ENCODE data around the gene CDC23.
"Not testable (repeated sequence)": the region's sequence is repeated elsewhere in the genome, so short reads cannot be mapped to it uniquely, and the experiment has no call there.

Gene CDC23

GRCh38 chr5:138210985-138211384 is 2.1 kb downstream of the CDC23 start:
- no peak for FAIRE-seq

DNA sequence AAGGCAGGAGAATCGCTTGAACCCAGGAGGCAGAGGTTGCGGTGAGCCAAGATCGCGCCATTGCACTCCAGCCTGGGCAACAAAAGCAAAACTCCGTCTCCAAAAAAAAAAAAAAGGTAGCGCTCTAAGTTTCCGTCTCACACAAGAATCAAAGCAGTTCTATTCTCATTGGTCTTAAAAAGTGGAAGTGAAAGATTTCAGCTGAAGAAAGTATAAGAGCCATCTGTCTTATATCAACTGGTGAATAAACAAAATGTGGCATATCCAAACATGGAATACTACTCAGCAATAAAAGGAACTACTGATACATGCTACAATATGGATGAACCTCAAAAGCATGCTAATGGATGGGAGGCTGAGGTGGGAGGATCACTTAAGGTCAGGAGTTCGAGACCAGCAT is 19.3 kb downstream of the CDC23 start:
- FAIRE-seq = not testable (repeated sequence)

- FAIRE-seq = no peak
Observed at GRCh38 chr5:138192826-138193225, 20.3 kb downstream of the CDC23 start.

DNA sequence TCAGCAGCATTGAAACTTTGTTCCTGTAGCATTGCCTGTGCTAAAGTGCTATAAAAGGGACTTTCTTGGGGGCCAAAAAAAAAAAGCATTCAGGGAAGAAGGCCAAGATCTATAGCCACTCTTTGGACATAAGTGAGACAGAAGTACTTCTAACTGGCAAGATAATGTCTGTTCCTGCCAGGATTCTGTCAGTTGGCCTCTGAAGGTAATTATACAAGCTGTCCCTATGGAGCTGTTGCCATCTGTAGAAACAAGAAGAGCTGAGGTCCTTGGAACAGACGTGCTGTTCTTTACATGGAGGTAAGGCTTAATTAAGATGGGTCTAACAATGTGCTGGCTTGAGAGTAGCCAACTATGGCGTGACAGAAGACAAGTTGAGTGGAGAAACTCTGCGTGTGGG is 24.5 kb downstream of the CDC23 start:
- FAIRE-seq = no peak

GRCh38 chr5:138186002-138186447 is 27.1 kb downstream of the CDC23 start:
- no peak for FAIRE-seq

GRCh38 chr5:138182808-138183207 is 30.3 kb downstream of the CDC23 start:
- FAIRE-seq = no peak

DNA sequence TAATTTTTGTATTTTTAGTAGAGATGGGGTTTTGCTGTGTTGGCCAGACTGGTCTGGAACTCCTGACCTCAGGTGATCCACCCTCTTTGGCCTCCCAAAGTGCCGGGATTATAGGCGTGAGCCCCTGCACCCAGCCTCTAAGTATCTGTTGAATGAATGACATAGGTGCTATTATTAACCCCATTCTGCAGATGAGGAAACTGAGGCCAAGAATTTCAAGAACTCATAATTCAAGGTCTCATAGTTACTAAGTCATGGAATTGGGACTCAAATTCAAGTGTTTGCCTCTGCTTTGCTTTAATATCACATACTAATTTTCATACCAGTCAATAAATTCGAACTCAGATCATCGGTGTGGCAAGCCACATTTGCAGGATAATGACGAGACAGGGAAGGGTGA is 32.3 kb downstream of the CDC23 start:
- FAIRE-seq = no peak

GRCh38 chr5:138180183-138180782 is 32.8 kb downstream of the CDC23 start:
- FAIRE-seq = peak; percentile 83

DNA sequence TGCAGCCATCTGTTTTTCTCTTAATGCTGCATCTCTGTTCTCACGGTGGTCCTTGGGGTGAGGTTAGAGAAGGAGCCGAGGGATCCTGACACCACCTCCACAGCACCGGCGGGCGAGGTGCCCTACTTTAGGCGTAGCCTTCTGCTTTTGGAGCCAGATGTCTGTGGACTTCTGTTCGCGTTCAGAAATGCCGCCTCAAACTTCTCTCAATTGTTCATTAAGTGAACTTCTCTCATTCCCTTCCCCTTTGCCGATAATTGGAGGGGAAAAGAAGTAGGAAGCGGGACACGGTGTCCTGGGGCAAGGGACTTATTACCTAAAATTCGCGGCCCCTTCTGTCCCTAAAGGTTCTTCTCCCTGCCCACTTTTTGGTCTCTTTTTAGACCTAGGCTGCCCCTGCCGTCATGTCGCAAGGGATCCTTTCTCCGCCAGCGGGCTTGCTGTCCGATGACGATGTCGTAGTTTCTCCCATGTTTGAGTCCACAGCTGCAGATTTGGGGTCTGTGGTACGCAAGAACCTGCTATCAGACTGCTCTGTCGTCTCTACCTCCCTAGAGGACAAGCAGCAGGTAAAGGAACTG is 33.8 kb downstream of the CDC23 start:
- no peak for FAIRE-seq

- peak; percentile 96 for FAIRE-seq
Observed at GRCh38 chr5:138178516-138179276, 34.4 kb downstream of the CDC23 start, which contains the start of the genes BRD8 and KIF20A. TSS of gene BRD8 (minus strand) at chr5:138178630. CDS start at chr5:138178614, 16 bp downstream. TSS of gene KIF20A (plus strand) at chr5:138179112. CDS start at chr5:138179681, 569 bp downstream.

DNA sequence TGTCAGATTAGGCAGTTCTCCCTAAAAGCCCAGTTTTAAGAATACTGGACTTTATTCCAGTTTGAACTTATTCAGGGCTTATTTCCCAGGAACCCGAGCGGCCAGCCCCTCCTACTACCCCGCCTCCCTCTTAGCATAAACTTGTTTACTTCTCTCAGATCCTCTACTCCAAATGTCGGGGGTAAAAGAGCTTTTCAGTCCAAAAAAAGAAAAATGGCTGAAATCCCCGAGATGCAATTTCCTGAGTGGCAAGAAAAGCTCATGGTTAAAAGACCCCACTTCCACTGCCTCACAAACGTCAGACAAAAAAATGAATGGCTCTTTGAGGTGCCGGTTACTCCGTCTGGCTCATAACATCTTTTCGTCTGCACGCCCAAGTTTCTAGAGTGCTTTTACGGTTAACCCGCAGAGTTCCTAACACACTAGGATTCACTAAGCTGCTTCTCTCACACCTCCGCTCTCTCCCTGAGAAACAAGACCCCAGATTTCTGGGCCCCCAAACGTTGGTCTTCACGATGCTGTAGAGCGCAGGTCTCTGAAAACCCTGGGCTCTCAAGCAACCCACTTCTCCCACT is 35.1 kb downstream of the CDC23 start:
- FAIRE-seq = no peak

DNA sequence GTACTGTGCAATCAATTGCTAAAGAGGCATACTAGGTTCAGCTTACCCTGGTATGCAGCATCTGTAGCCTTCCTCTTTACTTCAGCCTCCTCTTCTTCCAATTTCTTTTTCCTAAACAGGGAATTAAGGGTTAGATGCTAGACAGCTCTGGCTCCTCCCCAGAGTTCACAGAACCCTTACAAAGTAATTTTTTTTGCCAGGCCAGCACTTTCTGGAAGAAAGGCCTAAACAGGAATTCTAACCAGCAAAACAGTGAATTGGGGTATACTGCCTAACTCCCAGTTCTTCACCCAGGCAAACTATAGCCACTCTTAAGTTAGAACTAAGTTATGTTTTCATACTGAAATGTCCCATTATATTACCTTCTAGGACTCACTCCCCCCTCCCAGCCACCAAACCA is 42.8 kb downstream of the CDC23 start:
- FAIRE-seq = no peak

GRCh38 chr5:138169124-138169523 is 44.0 kb downstream of the CDC23 start:
- no peak for FAIRE-seq

DNA sequence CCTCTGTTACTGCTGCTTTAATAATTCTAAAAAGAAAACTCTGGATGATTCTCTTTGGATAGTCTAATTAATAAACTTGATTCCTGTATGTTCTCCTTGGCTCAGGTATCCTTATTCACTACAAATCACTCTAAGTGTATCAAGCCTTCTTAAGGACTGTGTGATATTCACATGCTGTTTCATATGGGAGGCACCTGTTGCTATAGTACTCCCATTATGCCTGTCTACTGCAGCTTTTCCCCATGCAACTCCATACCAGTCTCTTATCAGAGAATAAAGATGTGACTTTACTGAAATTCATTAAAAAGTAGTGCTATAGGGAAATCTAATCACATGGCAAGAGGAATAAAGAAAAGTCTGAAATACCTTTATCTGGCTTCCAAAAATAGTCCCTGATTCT is 49.4 kb downstream of the CDC23 start:
- no peak for FAIRE-seq

- FAIRE-seq = no peak
Observed at GRCh38 chr5:138160706-138161105, 52.4 kb downstream of the CDC23 start.

DNA sequence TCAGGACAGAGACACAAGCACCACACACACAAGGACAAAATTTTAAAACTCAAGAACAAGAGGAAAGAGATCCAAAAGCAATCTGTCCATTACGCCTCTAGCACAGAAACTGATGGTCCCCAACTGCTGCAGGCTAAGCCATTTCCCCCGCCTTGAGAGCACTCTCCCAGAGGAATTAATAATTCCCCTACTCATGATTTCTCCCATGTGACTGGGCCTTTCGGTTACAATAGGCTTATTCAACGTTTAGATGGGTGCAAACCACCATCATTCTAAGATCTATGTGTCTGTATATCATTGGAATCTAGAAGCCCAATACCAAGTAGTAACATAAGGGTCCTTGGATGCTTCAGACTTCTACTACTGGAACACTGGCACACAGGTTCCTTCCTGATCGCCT is 53.5 kb downstream of the CDC23 start:
- no peak for FAIRE-seq

DNA sequence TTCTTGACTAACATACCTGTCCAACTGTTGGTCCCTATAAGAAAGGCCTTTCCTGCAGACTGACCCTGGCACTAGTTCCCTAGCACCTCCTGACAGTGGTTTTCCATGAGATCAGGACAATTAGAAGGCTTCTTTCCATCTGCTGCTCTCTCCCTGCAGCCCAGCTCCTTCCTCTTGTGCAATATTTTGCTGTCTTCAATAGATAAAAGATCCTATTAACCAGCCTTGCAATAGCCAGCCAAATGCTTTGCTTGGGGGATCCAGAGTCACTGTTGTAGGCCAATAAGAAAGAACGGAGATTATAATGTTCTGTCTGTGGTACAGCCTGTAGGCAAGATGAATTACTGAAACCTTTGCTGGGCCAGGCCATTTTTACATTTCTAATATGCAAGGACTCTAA is 55.5 kb downstream of the CDC23 start:
- FAIRE-seq = no peak

GRCh38 chr5:138155977-138156376 is 57.1 kb downstream of the CDC23 start:
- FAIRE-seq = not testable (repeated sequence)

- FAIRE-seq = no peak
Observed at GRCh38 chr5:138149530-138149929, 63.6 kb downstream of the CDC23 start.

DNA sequence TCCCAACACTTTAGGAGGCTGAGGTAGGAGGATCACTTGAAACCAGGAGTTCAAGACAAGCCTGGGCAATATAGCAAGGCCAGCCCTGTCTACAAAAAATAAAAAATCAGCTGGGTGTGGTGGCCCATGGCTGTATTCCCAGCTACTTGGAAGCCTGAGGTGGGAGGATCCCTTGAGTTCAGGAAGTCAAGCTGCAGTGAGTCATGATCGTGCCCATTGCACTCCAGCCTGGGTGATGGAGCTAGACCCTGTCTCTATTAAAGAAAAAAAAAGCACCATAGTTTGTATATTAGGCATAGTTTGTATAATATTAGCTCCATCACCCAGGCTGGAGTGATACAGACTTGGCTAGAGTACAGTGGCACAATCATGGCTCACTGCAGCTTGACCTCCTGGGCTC is 64.3 kb downstream of the CDC23 start:
- no peak for FAIRE-seq

DNA sequence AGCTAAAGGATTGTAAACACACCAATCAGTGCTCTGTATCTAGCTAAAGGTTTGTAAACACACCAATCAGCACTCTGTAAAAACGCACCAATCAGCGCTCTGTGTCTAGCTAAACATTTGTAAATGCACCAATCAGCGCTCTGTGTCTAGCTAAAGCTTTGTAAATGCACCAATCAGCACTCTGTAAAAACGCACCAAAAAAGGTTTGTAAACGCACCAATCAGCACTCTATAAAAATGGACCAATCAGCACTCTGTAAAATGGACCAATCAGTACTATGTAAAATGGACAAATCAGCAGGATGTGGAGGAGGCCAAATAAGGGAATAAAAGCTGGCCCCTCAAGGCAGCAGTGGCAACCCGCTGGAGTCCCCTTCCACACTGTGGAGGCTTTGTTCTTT is 69.5 kb downstream of the CDC23 start:
- FAIRE-seq = not testable (repeated sequence)

DNA sequence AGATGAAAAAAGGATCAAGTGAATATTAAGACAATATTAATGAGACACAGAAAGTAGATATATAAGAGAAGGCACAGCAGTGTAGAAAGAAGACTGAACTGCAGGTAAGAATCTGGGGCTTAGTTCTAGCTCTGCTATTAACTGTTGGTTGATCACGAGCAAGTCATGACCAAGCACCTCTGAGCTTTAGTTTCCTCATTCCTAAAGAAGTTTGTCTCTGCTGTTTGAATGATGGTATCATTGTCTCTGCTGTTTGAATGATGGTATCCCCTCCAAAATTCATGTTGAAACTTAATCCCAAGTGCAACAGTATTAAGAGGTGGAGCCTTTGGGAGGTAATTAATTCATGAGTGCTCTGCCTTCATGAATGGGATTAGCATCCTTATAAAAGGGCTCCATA is 71.4 kb downstream of the CDC23 start:
- no peak for FAIRE-seq

GRCh38 chr5:138140268-138140667 is 72.9 kb downstream of the CDC23 start:
- no peak for FAIRE-seq

- no peak for FAIRE-seq
Observed at GRCh38 chr5:138139781-138140090, 73.4 kb downstream of the CDC23 start.
